HG02885 (cell line): ENCODE measurements around the gene MACROD1.
"Not testable (repeated sequence)": the region's sequence is repeated elsewhere in the genome, so short reads cannot be mapped to it uniquely, and the experiment has no call there.

Experiments used
- ATAC-seq: cut with Tn5 transposase; IDR thresholded peaks from one replicate; pipeline ENCODE4 v1.9.1; 2021; ENCODE audit warnings: mild to moderate bottlenecking; ENCODE audit not compliant: unreplicated experiment, poor library complexity

The MACROD1 gene

DNA sequence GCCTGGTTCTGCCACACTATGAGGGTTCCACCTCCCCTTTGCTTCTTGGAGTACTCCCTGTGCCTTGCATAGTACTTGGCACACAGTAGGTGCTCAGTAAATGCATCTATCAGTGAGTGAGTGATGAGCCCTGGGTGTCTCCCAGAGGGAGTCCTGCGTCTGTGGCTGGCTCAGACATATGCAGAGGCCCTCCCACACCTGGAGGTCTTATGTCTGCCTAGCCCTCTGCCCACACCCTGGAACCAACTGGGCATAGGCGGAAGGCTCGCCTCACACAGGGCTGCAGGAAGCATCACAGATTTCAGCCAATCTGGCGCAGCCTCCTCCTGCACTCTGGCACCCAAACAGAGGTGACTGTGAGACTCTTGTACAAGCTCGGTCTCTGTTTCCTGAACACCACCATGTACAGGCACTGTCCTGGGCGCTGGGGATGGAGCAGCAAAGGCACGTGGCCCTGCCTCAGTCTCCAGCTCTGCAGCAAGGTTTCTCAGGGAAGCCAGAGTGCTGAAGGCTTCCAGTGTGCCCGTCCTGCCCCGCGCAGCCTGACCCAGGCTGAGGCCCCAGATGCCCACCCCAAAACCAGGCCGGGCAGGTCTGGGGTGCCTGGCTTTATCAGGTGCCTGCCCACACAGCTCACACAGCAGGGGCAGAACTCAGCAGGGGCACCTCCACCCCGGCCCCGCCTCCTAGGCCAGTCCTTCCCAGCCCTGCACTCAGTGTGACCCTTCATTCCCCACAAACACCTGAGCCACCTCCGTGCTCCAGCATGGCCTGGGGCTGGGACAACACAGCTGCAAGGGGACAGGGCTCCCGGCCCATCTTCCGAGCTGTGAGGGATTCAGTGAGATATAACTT, 103.5 kb downstream of the MACROD1 start:
- ATAC-seq: no peak

DNA sequence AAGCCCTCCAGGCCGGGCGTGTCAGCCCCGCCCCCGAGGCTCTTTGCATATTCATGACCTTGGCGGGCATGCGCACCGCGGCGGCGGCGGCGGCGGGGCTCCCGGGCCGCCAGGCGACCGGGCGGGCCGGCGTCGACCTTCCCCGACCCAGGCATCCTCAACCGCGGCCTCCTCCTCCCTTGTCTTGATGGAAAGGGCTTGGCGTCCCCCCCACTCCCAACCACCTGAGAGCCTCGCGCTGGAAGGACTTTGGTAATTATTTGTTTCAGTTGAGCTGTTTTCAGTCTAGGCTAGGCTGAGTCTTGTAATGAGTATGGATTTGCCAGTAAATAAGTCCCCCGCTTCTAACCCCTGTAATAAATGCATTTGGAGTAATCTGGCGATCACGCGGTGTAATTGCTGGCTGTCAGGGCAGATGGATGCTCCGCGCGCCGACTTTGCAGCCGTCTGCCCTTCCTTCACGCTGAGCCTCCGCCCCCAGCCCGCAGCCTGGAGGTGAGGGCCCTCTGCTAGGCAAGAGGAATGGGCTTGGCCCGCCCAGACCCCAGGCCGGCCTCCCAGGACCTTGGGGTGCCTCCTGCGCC, 105.0 kb downstream of the MACROD1 start:
- no peak for ATAC-seq

DNA sequence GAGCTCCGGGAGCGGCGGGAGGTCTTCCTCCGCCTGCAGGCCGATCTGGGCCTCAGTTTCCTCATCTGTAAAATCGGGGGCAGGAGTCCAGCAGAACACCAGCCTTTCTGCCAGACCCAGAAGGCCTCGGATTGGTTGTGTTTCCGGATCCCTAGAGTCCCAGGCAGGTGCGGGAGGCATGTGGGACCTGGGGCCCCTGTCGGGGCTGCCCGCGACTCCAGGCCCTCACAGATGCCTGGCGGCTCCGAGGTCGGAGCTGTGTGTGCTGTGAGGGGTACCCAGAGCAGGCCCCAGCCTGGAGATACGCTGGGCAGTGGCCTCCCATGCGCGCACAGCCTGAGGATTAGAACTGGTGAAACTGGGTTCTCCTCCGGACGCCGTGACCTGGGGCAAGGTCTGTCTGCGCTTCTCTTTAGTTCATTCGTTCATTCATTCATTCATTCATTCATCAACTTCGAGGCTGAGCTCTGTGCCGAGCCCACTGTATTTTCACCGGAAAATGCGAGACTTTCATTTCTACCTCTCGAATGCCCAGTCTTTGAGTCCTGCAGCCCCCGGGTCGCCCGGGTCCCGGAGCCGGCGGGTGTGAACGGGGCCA, 105.6 kb downstream of the MACROD1 start:
- ATAC-seq: no peak

- no peak for ATAC-seq
Measured at GRCh38 chr11:64059339-64060140, 106.4 kb downstream of the MACROD1 start.

DNA sequence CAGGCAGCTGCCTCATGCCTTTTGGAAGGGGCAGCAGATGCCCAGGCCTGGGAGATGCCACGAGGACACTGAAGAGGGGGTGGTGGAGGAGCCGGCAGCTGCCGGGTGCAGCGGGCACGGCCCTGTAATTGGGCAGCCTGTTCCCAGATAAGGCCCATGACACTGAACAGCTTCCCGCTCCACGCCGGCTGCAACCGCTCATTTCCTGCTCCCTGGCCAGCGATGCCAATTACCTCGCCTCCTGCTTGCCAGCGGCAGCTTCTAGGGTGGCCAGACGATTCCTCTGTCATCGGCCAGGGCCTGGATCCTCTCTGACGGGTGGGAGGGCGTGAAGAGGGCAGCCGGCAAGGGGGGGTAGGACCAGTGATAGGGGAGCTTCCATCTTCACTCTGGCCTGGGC, 107.4 kb downstream of the MACROD1 start:
- no peak for ATAC-seq

DNA sequence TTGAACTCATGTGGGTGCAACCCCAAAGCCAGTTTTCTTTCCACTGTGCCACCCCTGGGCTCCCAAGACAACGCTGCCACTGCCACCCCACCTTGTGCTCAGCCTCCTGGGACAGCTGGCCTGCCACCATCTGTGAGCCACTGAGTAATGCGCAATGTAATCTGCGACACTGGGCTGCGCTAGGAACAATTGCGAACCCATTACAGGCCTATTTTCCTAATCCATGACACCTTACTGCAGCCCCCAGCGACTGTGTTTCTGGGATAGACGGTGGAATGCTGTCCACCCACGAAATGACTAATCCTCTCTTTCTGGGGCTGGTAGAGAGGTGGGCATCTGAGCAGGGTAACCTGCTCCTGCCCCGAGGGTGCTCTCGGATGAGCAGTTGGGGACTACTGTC, 108.0 kb downstream of the MACROD1 start:
- ATAC-seq: no peak

DNA sequence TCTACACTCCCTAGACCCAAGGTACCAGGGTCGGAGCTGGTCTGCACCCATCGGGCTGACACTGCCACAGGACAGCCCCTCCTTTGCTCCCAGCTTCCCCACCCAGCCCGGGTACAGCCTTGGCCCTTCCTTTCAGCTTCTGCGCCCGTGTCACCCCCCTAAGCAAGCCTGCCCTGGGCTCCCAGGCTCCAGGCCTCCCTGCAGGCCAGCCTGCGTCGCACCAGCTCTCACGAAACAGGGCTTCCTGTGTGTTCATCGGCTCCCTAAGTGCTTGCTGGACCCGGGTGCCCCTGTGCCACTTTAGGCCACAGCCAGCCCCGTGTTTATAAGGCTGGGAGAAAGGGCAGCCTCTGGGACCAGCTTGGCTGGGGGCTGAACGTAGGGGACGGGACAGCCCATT, 109.1 kb downstream of the MACROD1 start:
- no peak for ATAC-seq

DNA sequence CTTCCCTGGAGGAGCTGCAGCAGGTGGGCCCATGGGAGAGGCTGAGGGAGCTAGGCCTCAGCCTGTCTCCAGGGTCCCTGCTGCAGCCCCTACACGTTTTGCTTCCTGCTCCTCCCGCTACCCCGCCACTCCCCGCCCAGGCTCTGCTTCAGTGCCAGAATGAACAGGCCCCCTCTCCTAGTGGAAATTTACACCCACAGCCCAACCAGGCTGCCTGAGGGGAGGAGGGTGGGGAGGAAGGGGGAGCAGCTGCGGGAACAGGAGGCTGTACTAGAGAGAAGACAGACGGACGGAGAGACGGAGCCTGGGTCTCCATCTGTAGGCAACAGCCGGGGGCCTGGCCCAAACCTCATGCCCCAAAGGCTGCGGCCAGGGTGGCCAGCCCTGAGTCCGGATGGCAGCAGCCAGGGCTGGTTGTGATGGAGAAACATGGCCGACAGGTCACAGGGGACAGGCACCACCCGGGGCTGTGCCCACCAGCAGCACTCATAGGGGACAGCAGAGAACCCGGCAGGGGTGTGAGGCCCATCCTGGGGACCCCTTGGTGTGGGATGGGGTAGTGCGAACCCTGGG, 109.6 kb downstream of the MACROD1 start:
- ATAC-seq: no peak

GRCh38 chr11:64055077-64055476, 110.8 kb downstream of the MACROD1 start:
- no peak for ATAC-seq

DNA sequence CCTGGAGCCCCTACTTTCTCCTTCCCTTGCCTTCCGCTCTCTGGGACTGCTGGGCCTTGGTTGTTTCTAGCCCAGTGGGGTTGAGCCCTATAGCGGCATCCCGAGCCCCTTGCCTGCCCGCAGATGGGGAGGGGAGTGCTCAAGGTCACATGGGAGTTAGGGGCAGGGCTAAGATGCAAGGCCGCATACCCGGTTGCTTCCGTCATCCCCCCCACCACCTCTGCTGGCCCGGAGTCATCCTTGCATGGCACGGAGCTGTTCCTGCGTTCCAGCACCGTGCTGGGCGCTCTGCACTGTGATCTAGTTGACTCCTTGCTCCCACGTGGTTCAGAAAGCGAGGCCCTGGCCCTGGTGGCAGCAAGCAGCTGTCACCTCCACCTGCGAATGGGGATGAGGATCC, 112.2 kb downstream of the MACROD1 start:
- no peak for ATAC-seq

DNA sequence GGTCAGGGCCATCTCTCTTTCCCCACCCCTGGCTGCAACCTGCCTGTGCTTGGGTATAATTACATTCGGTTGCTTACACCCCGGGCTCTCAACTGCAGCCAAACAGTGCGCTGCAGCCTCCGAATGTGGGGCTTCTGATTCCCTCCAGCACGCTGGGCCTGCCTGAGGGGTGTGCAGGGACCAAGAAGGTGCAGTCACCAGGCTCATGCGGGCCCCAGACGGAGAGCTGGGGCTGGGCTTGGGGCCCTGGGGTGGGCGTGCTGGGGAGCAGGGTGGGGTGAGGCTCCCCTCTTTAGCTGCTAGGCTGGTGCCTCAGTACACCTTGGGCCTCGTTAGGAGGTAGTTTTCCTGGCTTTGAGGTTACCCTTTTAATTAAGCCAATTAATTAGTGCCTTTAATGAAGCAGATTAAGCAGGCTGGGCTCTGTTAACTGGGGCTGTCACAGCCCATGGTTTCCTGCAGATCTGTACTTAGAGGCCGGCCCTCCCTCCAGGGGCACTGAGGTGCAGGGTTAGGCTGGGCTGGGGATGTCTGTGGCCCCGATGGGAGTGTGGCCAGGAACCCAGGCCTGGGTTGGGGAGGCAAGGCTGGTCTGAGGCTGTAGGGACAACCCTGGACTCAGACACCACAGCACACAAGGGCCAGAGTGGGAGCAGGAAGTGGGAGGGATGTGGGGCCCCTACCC, 112.8 kb downstream of the MACROD1 start:
- ATAC-seq: no peak

GRCh38 chr11:64052436-64052835, 113.5 kb downstream of the MACROD1 start:
- ATAC-seq: no peak

DNA sequence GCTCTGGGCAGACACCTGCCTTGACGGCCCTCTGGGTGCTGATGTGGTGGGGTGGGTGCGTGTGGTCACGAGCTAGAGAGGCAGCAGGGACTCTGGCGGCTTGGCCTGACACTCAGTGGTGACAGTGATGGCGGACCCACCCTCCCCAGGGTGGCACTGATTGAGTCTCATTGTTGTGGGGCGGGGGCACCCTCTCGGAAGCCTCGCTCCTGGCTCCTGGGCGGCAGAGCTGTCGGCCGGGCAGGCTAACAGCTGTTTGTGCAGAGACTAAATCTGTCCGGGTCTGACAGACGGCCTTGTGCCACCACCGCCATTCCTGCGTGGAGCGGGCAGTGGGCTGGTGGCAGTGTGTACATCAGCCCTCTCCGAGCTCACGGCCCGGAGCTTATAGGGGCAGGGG, 114.6 kb downstream of the MACROD1 start:
- no peak for ATAC-seq

- ATAC-seq: no peak
Measured at GRCh38 chr11:64049509-64049908, 116.4 kb downstream of the MACROD1 start.

DNA sequence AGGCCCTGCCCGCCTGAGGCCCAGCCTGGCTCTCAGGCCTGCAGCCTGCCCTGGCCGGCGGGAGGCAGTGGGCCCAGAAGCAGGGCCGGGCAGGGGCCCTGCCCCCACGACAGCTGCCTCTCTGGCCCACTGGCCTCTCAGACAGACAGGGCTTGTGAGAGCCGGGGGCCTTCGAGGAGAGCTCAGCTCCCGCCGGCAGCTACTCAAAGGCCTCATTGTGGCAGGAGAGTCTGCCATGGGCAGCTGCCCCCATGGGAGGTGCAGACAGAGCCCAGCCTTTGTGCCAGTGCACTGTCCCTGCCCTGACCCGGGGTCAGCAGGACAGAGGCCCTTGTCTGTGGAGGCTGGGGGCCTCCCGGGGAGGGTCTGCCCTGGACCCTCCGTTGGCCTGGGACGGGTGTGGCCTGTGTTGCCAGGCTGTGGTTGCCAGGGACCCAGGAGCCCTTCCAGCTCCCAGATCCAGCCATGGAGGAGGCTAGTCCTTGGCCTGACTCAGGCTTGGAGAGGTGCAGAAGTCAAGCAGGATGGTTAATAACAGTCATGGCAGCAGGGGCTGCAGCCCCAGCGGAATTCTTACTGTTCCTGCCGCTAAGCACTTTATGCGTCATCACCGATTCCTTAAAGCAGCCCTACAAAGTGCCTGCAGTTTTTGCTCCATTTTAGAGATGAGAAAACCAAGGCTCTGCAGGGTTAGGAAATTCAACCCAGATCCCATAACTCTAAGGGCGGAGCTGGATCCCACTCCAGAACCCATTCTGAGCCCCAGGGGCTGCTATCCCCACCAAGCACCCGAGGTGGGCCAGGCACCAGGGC, 117.7 kb downstream of the MACROD1 start:
- ATAC-seq: no peak

DNA sequence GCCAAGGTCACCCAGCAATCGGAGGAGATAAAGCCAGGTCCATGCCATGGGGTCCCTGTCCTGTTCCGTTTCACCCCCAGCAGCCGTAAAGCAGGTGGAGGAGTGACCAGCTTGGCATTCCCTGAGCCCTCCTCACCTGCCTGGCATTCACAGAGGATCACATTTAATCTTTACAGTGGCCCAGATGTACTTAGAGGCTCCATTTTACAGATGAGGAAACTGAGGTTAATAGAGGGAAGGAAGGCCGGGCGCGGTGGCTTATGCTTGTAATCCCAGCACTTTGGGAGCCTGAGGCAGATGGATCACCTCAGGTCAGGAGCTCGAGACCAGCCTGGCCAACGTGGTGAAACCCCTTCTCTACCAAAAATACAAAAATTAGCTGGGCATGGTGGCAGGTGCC, 118.5 kb downstream of the MACROD1 start:
- ATAC-seq: not testable (repeated sequence)

DNA sequence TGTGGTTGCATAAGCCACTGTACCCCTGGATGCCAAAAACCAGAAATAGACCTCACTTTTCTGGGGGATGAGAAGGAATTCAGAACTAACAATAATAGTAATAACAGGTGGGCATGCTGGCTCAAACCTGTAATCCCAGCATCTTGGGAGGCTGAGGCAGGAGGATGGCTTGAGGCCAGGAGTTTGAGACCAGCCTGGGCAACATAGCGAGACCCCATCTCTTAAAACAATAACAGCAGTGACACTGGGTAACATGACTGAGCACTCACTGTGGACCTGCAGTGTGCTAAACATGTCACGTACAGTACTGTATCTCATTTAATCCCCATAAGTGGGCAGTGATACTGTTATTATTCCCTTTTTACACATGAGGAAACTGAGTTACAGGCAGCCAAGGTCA, 120.2 kb downstream of the MACROD1 start:
- ATAC-seq: no peak

DNA sequence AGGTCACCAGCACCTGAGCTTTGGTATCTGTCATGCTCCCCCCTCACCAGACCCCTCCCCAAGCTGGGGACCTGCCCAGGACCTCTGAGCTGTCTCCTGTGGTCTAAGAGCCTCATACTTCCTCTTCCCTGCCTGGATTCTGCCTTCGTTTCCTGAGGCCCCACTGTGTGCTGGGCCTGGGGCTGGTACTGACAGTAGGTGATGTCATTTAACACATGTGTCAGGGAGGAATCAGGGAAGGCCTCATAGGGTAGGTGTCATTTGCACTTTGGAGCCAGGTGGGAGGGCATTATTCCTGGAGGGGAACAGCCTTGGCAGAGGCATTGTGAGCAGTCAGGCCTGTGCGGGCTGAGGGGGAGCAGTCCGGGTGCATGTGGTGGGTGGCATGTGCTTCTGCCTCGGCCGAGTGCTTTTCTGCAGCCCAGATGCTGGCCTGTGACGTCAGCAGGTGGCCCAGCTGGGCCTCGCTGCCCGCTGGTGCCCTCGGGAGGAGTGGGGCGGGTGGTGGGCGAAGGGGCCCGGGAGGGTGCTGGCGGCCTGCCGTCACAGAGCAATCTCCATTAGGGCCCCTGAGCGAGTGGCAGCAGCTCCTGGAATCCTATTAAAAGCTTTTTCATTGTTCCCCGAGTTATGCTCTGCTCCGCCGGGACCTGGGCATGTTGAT, 121.1 kb downstream of the MACROD1 start:
- no peak for ATAC-seq

DNA sequence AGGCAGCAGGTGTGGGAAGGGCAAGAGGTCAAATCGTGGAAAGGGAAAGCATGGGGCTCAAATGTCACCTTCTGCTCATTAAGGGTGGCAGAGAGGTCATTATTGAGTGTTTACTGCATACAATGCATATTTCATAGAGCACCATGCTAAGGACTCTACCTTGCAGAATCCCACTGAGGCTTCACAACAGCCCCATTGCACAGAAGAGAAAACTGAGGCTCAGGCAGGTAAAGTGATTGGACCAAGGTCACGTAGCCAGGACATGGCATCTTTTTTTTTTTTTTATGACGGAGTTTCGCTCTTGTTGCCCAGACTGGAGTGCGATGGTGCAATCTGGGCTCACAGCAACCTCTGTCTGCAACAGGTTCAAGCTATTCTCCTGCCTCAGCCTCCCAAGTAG, 122.4 kb downstream of the MACROD1 start:
- ATAC-seq: no peak
